Measurements from ENCODE around the gene SUGCT.

The SUGCT gene

DNA sequence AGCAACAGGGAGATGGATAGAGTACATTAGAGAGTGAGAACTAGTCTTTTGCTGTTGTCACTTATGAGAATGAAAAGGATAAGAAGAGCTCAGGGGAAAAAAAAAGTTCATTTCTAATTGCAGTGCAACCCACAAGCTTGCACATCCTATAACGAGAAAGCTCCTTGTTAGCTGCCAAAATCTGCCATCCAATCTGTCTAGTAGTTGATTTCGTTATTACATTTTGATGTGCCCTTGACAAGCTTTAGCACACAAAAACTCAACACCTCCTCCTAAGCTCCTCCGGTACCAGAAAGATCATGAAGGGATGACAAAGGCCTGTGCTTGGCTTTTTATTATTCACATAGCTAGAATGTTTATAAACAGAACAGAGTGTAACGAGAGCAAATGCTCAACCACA, 519.4 kb downstream of the SUGCT start:
- FAIRE-seq (no peak), DNase-seq (ENCODE audit: insufficient read length, low spot score) (no peak)
- TF ChIP-seq PAX5 (IDR thresholded peaks at IDR 0.05; ENCODE audit: insufficient read depth, low read length, severe bottlenecking) (no peak), POLR2AphosphoS5 (IDR thresholded peaks at IDR 0.05; ENCODE audit: low read depth, low read length) (no peak), POU2F2 (IDR thresholded peaks at IDR 0.05; ENCODE audit: low read depth, low read length) (no peak), TAF1 (IDR thresholded peaks at IDR 0.05; ENCODE audit: low read depth, low read length) (no peak), SPI1 (IDR thresholded peaks at IDR 0.05; ENCODE audit: low read depth, low read length) (no peak), POLR2A (IDR thresholded peaks at IDR 0.05; ENCODE audit: low read depth, low read length) (no peak)

DNA sequence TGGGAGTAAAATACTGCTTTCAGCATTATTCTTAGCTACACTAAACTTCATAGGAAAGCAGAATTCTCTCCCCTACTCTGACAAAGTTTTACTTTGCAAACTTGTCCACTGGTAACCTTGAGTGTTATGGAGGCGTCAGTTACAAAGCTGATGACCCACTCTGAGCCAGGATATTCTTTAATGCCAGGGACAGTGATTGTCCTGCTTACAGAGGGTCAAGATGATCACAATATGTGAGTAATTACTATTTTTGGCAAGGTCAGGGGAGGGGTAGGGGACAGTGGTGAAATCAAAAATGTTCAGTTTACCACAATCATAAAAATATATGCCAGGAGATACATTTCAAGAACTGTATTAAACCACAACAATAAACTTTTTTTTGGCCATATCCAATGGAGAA, 520.6 kb downstream of the SUGCT start:
- DNase-seq (ENCODE audit: insufficient read length, low spot score) (no peak), FAIRE-seq (no peak)
- no peak for TF ChIP-seq POLR2AphosphoS5 (IDR thresholded peaks at IDR 0.05; ENCODE audit: low read depth, low read length)
- no peak for TF ChIP-seq POU2F2 (IDR thresholded peaks at IDR 0.05; ENCODE audit: low read depth, low read length)
- TF ChIP-seq POLR2A (IDR thresholded peaks at IDR 0.05; ENCODE audit: low read depth, low read length): no peak
- TF ChIP-seq SPI1 (IDR thresholded peaks at IDR 0.05; ENCODE audit: low read depth, low read length): no peak
- TF ChIP-seq TAF1 (IDR thresholded peaks at IDR 0.05; ENCODE audit: low read depth, low read length): no peak
- no peak for TF ChIP-seq PAX5 (IDR thresholded peaks at IDR 0.05; ENCODE audit: insufficient read depth, low read length, severe bottlenecking)

DNA sequence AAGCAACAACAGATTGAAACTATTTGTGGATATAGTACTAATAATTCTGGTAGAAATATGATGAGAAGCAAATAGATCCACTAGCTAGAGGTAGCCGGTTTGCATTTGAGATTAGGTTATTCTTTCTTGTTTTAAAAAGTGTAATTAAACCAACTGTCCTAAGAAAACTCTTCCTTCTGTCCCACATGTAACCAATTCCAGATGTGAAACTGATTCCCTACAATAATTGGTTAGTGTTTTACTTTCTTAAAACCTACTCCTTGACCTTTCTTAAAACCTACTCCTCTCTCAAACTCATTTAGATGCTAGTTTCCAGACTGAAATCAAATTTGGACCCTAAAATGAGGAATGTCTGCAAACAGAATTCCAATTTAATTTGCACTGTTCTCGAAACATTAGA, 521.5 kb downstream of the SUGCT start:
- FAIRE-seq (no peak), DNase-seq (ENCODE audit: insufficient read length, low spot score) (no peak)
- TF ChIP-seq SPI1 (IDR thresholded peaks at IDR 0.05; ENCODE audit: low read depth, low read length): no peak
- no peak for TF ChIP-seq POLR2AphosphoS5 (IDR thresholded peaks at IDR 0.05; ENCODE audit: low read depth, low read length)
- no peak for TF ChIP-seq PAX5 (IDR thresholded peaks at IDR 0.05; ENCODE audit: insufficient read depth, low read length, severe bottlenecking)
- TF ChIP-seq TAF1 (IDR thresholded peaks at IDR 0.05; ENCODE audit: low read depth, low read length): no peak
- TF ChIP-seq POU2F2 (IDR thresholded peaks at IDR 0.05; ENCODE audit: low read depth, low read length): no peak
- no peak for TF ChIP-seq POLR2A (IDR thresholded peaks at IDR 0.05; ENCODE audit: low read depth, low read length)

GRCh38 chr7:40658729-40659128, 523.9 kb downstream of the SUGCT start:
- no peak for TF ChIP-seq POLR2A (IDR thresholded peaks at IDR 0.05; ENCODE audit: low read depth, low read length)
- TF ChIP-seq PAX5 (IDR thresholded peaks at IDR 0.05; ENCODE audit: insufficient read depth, low read length, severe bottlenecking): no peak
- TF ChIP-seq POLR2AphosphoS5 (IDR thresholded peaks at IDR 0.05; ENCODE audit: low read depth, low read length): no peak
- TF ChIP-seq SPI1 (IDR thresholded peaks at IDR 0.05; ENCODE audit: low read depth, low read length): no peak
- TF ChIP-seq TAF1 (IDR thresholded peaks at IDR 0.05; ENCODE audit: low read depth, low read length): no peak
- TF ChIP-seq POU2F2 (IDR thresholded peaks at IDR 0.05; ENCODE audit: low read depth, low read length): no peak
- DNase-seq (ENCODE audit: insufficient read length, low spot score) (no peak), FAIRE-seq (no peak)

- DNase-seq (ENCODE audit: insufficient read length, low spot score) (no peak), FAIRE-seq (no peak)
- TF ChIP-seq SPI1 (IDR thresholded peaks at IDR 0.05; ENCODE audit: low read depth, low read length): no peak
- TF ChIP-seq PAX5 (IDR thresholded peaks at IDR 0.05; ENCODE audit: insufficient read depth, low read length, severe bottlenecking): no peak
- no peak for TF ChIP-seq POLR2A (IDR thresholded peaks at IDR 0.05; ENCODE audit: low read depth, low read length)
- TF ChIP-seq TAF1 (IDR thresholded peaks at IDR 0.05; ENCODE audit: low read depth, low read length): no peak
- TF ChIP-seq POU2F2 (IDR thresholded peaks at IDR 0.05; ENCODE audit: low read depth, low read length): no peak
- no peak for TF ChIP-seq POLR2AphosphoS5 (IDR thresholded peaks at IDR 0.05; ENCODE audit: low read depth, low read length)
These were observed 524.4 kb downstream of the SUGCT start for GRCh38 chr7:40659231-40659630.

- DNase-seq (ENCODE audit: insufficient read length, low spot score) (no peak), FAIRE-seq (no peak)
- TF ChIP-seq POU2F2 (IDR thresholded peaks at IDR 0.05; ENCODE audit: low read depth, low read length) (no peak), POLR2AphosphoS5 (IDR thresholded peaks at IDR 0.05; ENCODE audit: low read depth, low read length) (no peak), SPI1 (IDR thresholded peaks at IDR 0.05; ENCODE audit: low read depth, low read length) (no peak), POLR2A (IDR thresholded peaks at IDR 0.05; ENCODE audit: low read depth, low read length) (no peak), TAF1 (IDR thresholded peaks at IDR 0.05; ENCODE audit: low read depth, low read length) (no peak), PAX5 (IDR thresholded peaks at IDR 0.05; ENCODE audit: insufficient read depth, low read length, severe bottlenecking) (no peak)
These were observed 538.5 kb downstream of the SUGCT start for GRCh38 chr7:40673285-40673684.

DNA sequence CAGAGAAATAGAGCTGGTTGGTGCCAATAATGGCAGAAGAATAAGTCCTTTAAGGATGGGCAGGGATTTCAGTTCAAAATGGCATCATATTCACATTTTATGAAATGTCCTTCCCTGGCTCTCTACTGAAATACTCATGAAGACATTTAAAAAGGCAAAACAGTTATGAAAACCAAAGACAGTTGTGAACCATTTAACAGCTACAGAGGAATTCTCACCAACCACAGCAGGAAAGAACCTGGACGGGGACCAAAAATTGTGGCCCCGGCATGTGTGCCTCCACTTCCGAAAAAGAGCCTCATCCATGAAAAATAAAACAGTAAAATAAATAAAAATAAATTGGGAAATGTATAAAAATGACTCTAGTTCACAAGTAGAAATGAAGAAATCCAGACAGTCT, 539.5 kb downstream of the SUGCT start:
- no peak for DNase-seq (ENCODE audit: insufficient read length, low spot score)
- TF ChIP-seq POLR2A (IDR thresholded peaks at IDR 0.05; ENCODE audit: low read depth, low read length) (no peak), PAX5 (IDR thresholded peaks at IDR 0.05; ENCODE audit: insufficient read depth, low read length, severe bottlenecking) (no peak), SPI1 (IDR thresholded peaks at IDR 0.05; ENCODE audit: low read depth, low read length) (no peak), POLR2AphosphoS5 (IDR thresholded peaks at IDR 0.05; ENCODE audit: low read depth, low read length) (no peak)
- no peak for FAIRE-seq

DNA sequence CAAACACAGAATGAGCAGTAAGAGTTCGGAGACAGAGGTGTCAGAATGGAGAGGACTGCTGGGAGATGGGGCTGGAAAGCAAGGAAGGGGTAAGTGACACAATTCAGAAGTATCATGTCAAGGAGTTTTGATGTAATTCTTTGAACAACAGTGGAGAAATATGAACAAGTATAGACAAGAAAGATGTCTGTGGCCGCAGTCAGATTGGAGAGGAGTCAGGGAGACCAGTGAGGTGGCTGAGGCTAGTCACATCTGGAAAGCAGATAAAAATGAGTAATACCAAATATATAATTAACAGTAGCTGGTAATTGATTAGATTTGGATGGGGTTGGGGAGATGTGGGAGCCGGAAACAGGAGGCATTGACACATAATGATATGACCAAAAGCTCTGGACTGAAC, 540.9 kb downstream of the SUGCT start:
- FAIRE-seq (no peak), DNase-seq (ENCODE audit: insufficient read length, low spot score) (no peak)
- TF ChIP-seq SPI1 (IDR thresholded peaks at IDR 0.05; ENCODE audit: low read depth, low read length): no peak
- TF ChIP-seq PAX5 (IDR thresholded peaks at IDR 0.05; ENCODE audit: insufficient read depth, low read length, severe bottlenecking): no peak
- TF ChIP-seq POLR2AphosphoS5 (IDR thresholded peaks at IDR 0.05; ENCODE audit: low read depth, low read length): no peak
- TF ChIP-seq TAF1 (IDR thresholded peaks at IDR 0.05; ENCODE audit: low read depth, low read length): no peak
- TF ChIP-seq POLR2A (IDR thresholded peaks at IDR 0.05; ENCODE audit: low read depth, low read length): no peak
- no peak for TF ChIP-seq POU2F2 (IDR thresholded peaks at IDR 0.05; ENCODE audit: low read depth, low read length)

GRCh38 chr7:40676221-40676620, 541.4 kb downstream of the SUGCT start:
- FAIRE-seq (no peak), DNase-seq (ENCODE audit: insufficient read length, low spot score) (no peak)
- TF ChIP-seq PAX5 (IDR thresholded peaks at IDR 0.05; ENCODE audit: insufficient read depth, low read length, severe bottlenecking): no peak
- no peak for TF ChIP-seq SPI1 (IDR thresholded peaks at IDR 0.05; ENCODE audit: low read depth, low read length)
- no peak for TF ChIP-seq TAF1 (IDR thresholded peaks at IDR 0.05; ENCODE audit: low read depth, low read length)
- no peak for TF ChIP-seq POU2F2 (IDR thresholded peaks at IDR 0.05; ENCODE audit: low read depth, low read length)
- no peak for TF ChIP-seq POLR2AphosphoS5 (IDR thresholded peaks at IDR 0.05; ENCODE audit: low read depth, low read length)
- TF ChIP-seq POLR2A (IDR thresholded peaks at IDR 0.05; ENCODE audit: low read depth, low read length): no peak

DNA sequence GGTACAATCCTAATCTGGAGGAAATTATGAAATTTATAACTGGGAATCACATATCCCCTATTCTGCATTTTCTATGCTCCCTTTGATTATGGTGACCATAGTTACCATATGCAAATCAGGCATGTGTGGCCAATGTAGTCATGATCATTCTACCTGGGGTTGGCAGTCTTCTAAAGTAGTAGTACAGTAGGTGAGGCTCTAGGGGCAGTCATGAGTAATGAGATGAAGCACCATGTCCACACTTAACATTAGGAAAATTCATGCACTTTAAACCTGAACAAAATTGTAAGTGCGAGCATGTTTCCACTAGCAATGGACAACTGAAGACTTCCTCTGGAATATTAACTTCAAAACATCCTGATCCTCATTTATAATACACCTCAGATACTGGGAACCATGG, 545.9 kb downstream of the SUGCT start:
- DNase-seq (ENCODE audit: insufficient read length, low spot score) (no peak), FAIRE-seq (no peak)
- TF ChIP-seq POLR2AphosphoS5 (IDR thresholded peaks at IDR 0.05; ENCODE audit: low read depth, low read length) (no peak), PAX5 (IDR thresholded peaks at IDR 0.05; ENCODE audit: insufficient read depth, low read length, severe bottlenecking) (no peak), POLR2A (IDR thresholded peaks at IDR 0.05; ENCODE audit: low read depth, low read length) (no peak)
